ENCODE measurements around the gene NPL.

The NPL gene

GRCh38 chr1:182770232-182770631 lies 19.3 kb upstream of the NPL start:
- POLR2A ChIA-PET, result interaction anchor here (1.3 kb wide), 1 partner anchor 166 kb away, joined by 3 read pairs; no protein-coding TSS in a partner anchor
- TF ChIP-seq L3MBTL2 (conservative IDR thresholded peaks at IDR 0.05) (no peak), HDGF (IDR thresholded peaks at IDR 0.05; ENCODE audit: borderline replicate concordance) (no peak)
- DNase-seq (ENCODE audit: extremely low spot score), result no peak
- CTCF ChIA-PET, result interaction anchor here (0.7 kb wide), 2 partner anchors 13 to 15 kb away, joined by 3 read pairs; no protein-coding TSS in a partner anchor

- ChIA-PET CTCF (interaction anchor here (1.8 kb wide), 1 partner anchor 11 kb away, joined by 12 read pairs; no protein-coding TSS in a partner anchor), POLR2A (no interaction called here)
- TF ChIP-seq FOXM1 (IDR thresholded peaks at IDR 0.05; ENCODE audit: borderline replicate concordance), result no peak
- TF ChIP-seq NFRKB (IDR thresholded peaks at IDR 0.05), result no peak
- TF ChIP-seq PKNOX1 (IDR thresholded peaks at IDR 0.05), result no peak
- no peak for TF ChIP-seq ARNT (IDR thresholded peaks at IDR 0.05)
- TF ChIP-seq SP1 (IDR thresholded peaks at IDR 0.05), result no peak
- DNase-seq (ENCODE audit: extremely low spot score), result no peak
Observed at GRCh38 chr1:182771187-182771984, 18.2 kb upstream of the NPL start.

GRCh38 chr1:182777386-182777785 lies 12.2 kb upstream of the NPL start:
- CTCF ChIA-PET, result no interaction called here
- TF ChIP-seq HDGF (IDR thresholded peaks at IDR 0.05; ENCODE audit: borderline replicate concordance) (no peak), ZNF384 (IDR thresholded peaks at IDR 0.05) (no peak), ELF4 (IDR thresholded peaks at IDR 0.05) (no peak), ARNT (IDR thresholded peaks at IDR 0.05) (no peak), LEF1 (IDR thresholded peaks at IDR 0.05; ENCODE audit: borderline replicate concordance) (no peak), TARDBP (IDR thresholded peaks at IDR 0.05) (no peak), BHLHE40 (IDR thresholded peaks at IDR 0.05; ENCODE audit: borderline replicate concordance) (no peak), NFRKB (IDR thresholded peaks at IDR 0.05) (no peak), PKNOX1 (IDR thresholded peaks at IDR 0.05) (no peak), FOXM1 (IDR thresholded peaks at IDR 0.05; ENCODE audit: borderline replicate concordance) (no peak), FOXA1 (IDR thresholded peaks at IDR 0.05) (no peak), L3MBTL2 (conservative IDR thresholded peaks at IDR 0.05) (no peak)
- DNase-seq (ENCODE audit: extremely low spot score), result no peak
- POLR2A ChIA-PET, result no interaction called here

GRCh38 chr1:182778862-182779261 lies 10.7 kb upstream of the NPL start:
- POLR2A ChIA-PET, result no interaction called here
- no peak for TF ChIP-seq ZNF384 (IDR thresholded peaks at IDR 0.05)
- no peak for TF ChIP-seq ARNT (IDR thresholded peaks at IDR 0.05)
- no peak for DNase-seq (ENCODE audit: extremely low spot score)
- CTCF ChIA-PET, result interaction anchor here (0.6 to 0.8 kb wide), 2 partner anchors 21 to 178 kb away, joined by 3 read pairs; no protein-coding TSS in a partner anchor

GRCh38 chr1:182779530-182779929 lies 10.0 kb upstream of the NPL start:
- POLR2A ChIA-PET, result no interaction called here
- TF ChIP-seq TARDBP (IDR thresholded peaks at IDR 0.05) (no peak), ZNF384 (IDR thresholded peaks at IDR 0.05) (no peak), CTBP1 (IDR thresholded peaks at IDR 0.05; ENCODE audit: borderline replicate concordance) (no peak), PKNOX1 (IDR thresholded peaks at IDR 0.05) (no peak), NFRKB (IDR thresholded peaks at IDR 0.05) (no peak), SUZ12 (IDR thresholded peaks at IDR 0.05) (no peak)
- CTCF ChIA-PET, result no interaction called here
- no peak for DNase-seq (ENCODE audit: extremely low spot score)

GRCh38 chr1:182781841-182782586 lies 7.6 kb upstream of the NPL start:
- TF ChIP-seq NFRKB (IDR thresholded peaks at IDR 0.05), result no peak
- no peak for TF ChIP-seq ARNT (IDR thresholded peaks at IDR 0.05)
- no peak for TF ChIP-seq CTBP1 (IDR thresholded peaks at IDR 0.05; ENCODE audit: borderline replicate concordance)
- TF ChIP-seq BHLHE40 (IDR thresholded peaks at IDR 0.05; ENCODE audit: borderline replicate concordance), result no peak
- TF ChIP-seq FOXM1 (IDR thresholded peaks at IDR 0.05; ENCODE audit: borderline replicate concordance), result no peak
- no peak for TF ChIP-seq FOXK2 (IDR thresholded peaks at IDR 0.05)
- TF ChIP-seq PKNOX1 (IDR thresholded peaks at IDR 0.05), result no peak
- no peak for TF ChIP-seq ELF4 (IDR thresholded peaks at IDR 0.05)
- TF ChIP-seq ZNF384 (IDR thresholded peaks at IDR 0.05), result no peak
- no peak for TF ChIP-seq FOXA1 (IDR thresholded peaks at IDR 0.05)
- TF ChIP-seq SP1 (IDR thresholded peaks at IDR 0.05), result no peak
- no peak for TF ChIP-seq L3MBTL2 (conservative IDR thresholded peaks at IDR 0.05)
- ChIA-PET CTCF (interaction anchor here (0.6 to 8.5 kb wide), 13 partner anchors 8 to 193 kb away, joined by 3 to 324 read pairs (median 5); partner anchors contain the start of genes RGS16 and RNASEL), POLR2A (interaction anchor here (0.8 to 5.4 kb wide), 7 partner anchors 17 to 183 kb away, joined by 3 to 20 read pairs (median 4); no protein-coding TSS in a partner anchor)
- DNase-seq (ENCODE audit: extremely low spot score), result peak; percentile 75
